NOMO-1 treated with dmso at 0.1 percent for 144 hours (cell line): ENCODE measurements around the gene ST3GAL2.
"Not testable (repeated sequence)": the region's sequence is repeated elsewhere in the genome, so short reads cannot be mapped to it uniquely, and the experiment has no call there.

ENCODE experiments used
- DNase-seq: peaks from one replicate; lab custom pipeline; 2025; ENCODE audit not compliant: unreplicated experiment; lab: John Stamatoyannopoulos, UW

Gene ST3GAL2

GRCh38 chr16:70345840-70346239 is 93.1 kb downstream of the ST3GAL2 start:
- no peak for DNase-seq

- DNase-seq = no peak
These were observed 96.9 kb downstream of the ST3GAL2 start for GRCh38 chr16:70342016-70342415.

GRCh38 chr16:70341600-70341999 is 97.3 kb downstream of the ST3GAL2 start:
- no peak for DNase-seq

GRCh38 chr16:70337814-70338213 is 101.1 kb downstream of the ST3GAL2 start:
- no peak for DNase-seq

- DNase-seq = not testable (repeated sequence)
These were observed 106.2 kb downstream of the ST3GAL2 start for GRCh38 chr16:70332728-70333127.

- no peak for DNase-seq
These were observed 107.1 kb downstream of the ST3GAL2 start for GRCh38 chr16:70331588-70332358.

- DNase-seq = no peak
These were observed 107.8 kb downstream of the ST3GAL2 start for GRCh38 chr16:70331091-70331490.
